K562 (cell line): ENCODE results near the gene HOXC10. TPM values are rescaled to one million over a fixed set of nuclear protein-coding genes. Genes with fewer than 3 reads are reported as not detected.

Experiments used
- ATF7 ChIP-seq: fragments of 450-650 bp; IDR thresholded peaks from 2 replicates; pipeline ENCODE4 v1.7.1; 2014; ENCODE audit warnings: mild to moderate bottlenecking, moderate library complexity
- BRD4 ChIP-seq: fragments of 200-600 bp; sonication (generic); IDR thresholded peaks from 2 replicates; pipeline ENCODE4 v1.6.1; 2017; ENCODE audit warnings: inconsistent platforms
- COPS2 ChIP-seq: fragments of 450-650 bp; conservative IDR thresholded peaks from 2 replicates; pipeline ENCODE4 v1.6.1; 2016; ENCODE audit warnings: mild to moderate bottlenecking, moderate library complexity
- DPF2 ChIP-seq: fragments of 450-650 bp; IDR thresholded peaks from 2 replicates; pipeline ENCODE4 v1.6.1; 2016
- FOXK2 ChIP-seq, 2 experiments: fragments of 450-650 bp; IDR thresholded peaks in 1 of 2; conservative IDR thresholded peaks in 1 of 2; 2 replicates each; pipeline ENCODE4 v1.6.1; 2016; ENCODE audit warnings: low read depth in 2 of 2, mild to moderate bottlenecking in 1 of 2
- HDAC1 ChIP-seq, 2 experiments: fragments of 450-650 bp; IDR thresholded peaks; 2 replicates each; pipeline ENCODE4 v1.6.1; 2016 to 2017; ENCODE audit warnings: inconsistent platforms in 1 of 2, mild to moderate bottlenecking in 1 of 2, moderate library complexity in 1 of 2
- HNRNPK ChIP-seq: fragments of 200-400 bp; formaldehyde crosslinking; IDR thresholded peaks from one replicate; pipeline ENCODE4 v1.6.1; 2018; ENCODE audit warnings: mild to moderate bottlenecking, low read depth, low read length; ENCODE audit not compliant: poor library complexity, severe bottlenecking
- IRF1 ChIP-seq: sonication (generic); formaldehyde crosslinking; IDR thresholded peaks from 2 replicates; pipeline ENCODE4 v1.8.0; 2022; ENCODE audit warnings: missing genetic modification reagents, mild to moderate bottlenecking, borderline replicate concordance
- KDM1A ChIP-seq, 2 experiments: fragments of 450-650 bp; IDR thresholded peaks; 2 replicates each; pipeline ENCODE4 v1.6.1; 2016; ENCODE audit warnings: mild to moderate bottlenecking in 2 of 2
- NR2C2 ChIP-seq, 2 experiments: fragments of 200-800 bp in 1 of 2; sonication (Bioruptor generic) in 1 of 2; sonication (generic) in 1 of 2; formaldehyde crosslinking in 1 of 2; IDR thresholded peaks; 2 replicates each; pipeline versions ENCODE4 v1.6.1 to v1.8.0; 2016 to 2022; ENCODE audit warnings: mild to moderate bottlenecking in 1 of 2, missing compliant biosample characterization in 1 of 2, missing genetic modification characterization in 1 of 2, missing genetic modification reagents in 1 of 2
- PHF21A ChIP-seq: fragments of 450-650 bp; IDR thresholded peaks from 2 replicates; pipeline ENCODE4 v1.6.1; 2017; ENCODE audit warnings: low read depth, borderline replicate concordance
- TRIM24 ChIP-seq, 2 experiments: fragments of 450-650 bp; IDR thresholded peaks; 2 replicates each; pipeline ENCODE4 v1.6.1; 2016
- ZC3H11A ChIP-seq: IDR thresholded peaks from 2 replicates; pipeline ENCODE4 v1.6.1; 2012; ENCODE audit warnings: low read depth, low read length, improper control_type of control experiment
- polyA plus RNA-seq, 8 experiments: library from polyadenylated mRNA; depleted of rRNA in 4 of 8; stranded (reverse) in 5 of 8; unstranded in 3 of 8; fragments of >200 nt; fragmentation: Nextera tagmentation in 2 of 8; fragmentation: Illumina TruSeq in 1 of 8; extraction: Ambion mirVana in 2 of 8; extraction: Trizol in 1 of 8; gene quantifications; 2 replicates each; pipeline versions ENCODE4 v1.2.1 to v1.2.3, GENCODE V29; 2011 to 2014; ENCODE audit warnings: inconsistent platforms in 1 of 8, missing spikeins in 1 of 8
- total RNA-seq, 7 experiments: library from RNA; depleted of rRNA in 6 of 7; stranded (reverse); fragments of >200 nt in 6 of 7; fragmentation: Illumina TruSeq in 2 of 7; extraction: Trizol in 2 of 7; gene quantifications; 2 replicates each; pipeline versions ENCODE4 v1.2.1 to v1.2.3, GENCODE V29; 2011 to 2021; ENCODE audit warnings: low replicate concordance in 1 of 7
- TF ChIP-seq, protein P1 (sequence below): fragments of 250-450 bp; sonication (Bioruptor Pico); IDR thresholded peaks from 2 replicates; pipeline ENCODE4 v1.5.0; 2021; ENCODE audit warnings: mild to moderate bottlenecking, moderate library complexity
- TF ChIP-seq, protein P2 (sequence below): fragments of 450-650 bp; IDR thresholded peaks from 2 replicates; pipeline ENCODE4 v1.6.1; 2018; ENCODE audit warnings: mild to moderate bottlenecking, low read depth; ENCODE audit not compliant: partially characterized antibody
- TF ChIP-seq, protein P3 (sequence below): fragments of 250-450 bp; sonication (Bioruptor Pico); IDR thresholded peaks from 2 replicates; pipeline ENCODE4 v1.4.0; 2020
- TF ChIP-seq, protein P4 (sequence below): fragments of 450-650 bp; formaldehyde crosslinking; IDR thresholded peaks from 2 replicates; pipeline ENCODE4 v1.4.0; 2020; ENCODE audit warnings: mild to moderate bottlenecking, mixed read lengths

Gene HOXC10
- total and polyA plus RNA-seq, 9 of the 15 experiments (the other 6 are each of a cell fraction or from before 2014, with no cell fraction given): 0.13 to 0.77 (median 0.35) TPM; not detected in 2

DNA sequence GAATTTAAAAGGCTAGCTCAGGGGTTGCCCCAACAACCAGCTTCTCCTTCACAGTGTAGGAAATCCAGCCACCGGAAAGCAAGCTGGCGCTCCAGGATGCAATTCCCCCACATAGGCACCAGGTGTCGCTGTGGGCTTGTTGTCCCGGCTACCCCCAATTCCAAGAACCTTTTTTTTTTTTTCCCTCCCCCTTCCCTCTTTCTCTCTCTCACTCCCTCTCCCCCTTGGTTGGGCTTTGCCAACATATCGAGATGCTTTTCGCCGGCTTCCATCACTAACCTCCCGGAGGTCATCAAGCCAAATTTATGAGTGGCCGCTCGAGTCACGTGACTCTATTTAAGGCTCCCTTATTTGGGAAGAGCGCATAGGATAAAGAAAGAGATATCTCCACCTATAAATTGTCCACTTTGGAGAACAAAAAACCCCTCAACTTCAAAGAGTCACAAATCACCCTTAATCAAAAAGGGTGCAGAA, 47.7 kb downstream of the HOXC10 start, which contains the start of gene HOXC5 (continued):
- TF ChIP-seq, protein P1, sequence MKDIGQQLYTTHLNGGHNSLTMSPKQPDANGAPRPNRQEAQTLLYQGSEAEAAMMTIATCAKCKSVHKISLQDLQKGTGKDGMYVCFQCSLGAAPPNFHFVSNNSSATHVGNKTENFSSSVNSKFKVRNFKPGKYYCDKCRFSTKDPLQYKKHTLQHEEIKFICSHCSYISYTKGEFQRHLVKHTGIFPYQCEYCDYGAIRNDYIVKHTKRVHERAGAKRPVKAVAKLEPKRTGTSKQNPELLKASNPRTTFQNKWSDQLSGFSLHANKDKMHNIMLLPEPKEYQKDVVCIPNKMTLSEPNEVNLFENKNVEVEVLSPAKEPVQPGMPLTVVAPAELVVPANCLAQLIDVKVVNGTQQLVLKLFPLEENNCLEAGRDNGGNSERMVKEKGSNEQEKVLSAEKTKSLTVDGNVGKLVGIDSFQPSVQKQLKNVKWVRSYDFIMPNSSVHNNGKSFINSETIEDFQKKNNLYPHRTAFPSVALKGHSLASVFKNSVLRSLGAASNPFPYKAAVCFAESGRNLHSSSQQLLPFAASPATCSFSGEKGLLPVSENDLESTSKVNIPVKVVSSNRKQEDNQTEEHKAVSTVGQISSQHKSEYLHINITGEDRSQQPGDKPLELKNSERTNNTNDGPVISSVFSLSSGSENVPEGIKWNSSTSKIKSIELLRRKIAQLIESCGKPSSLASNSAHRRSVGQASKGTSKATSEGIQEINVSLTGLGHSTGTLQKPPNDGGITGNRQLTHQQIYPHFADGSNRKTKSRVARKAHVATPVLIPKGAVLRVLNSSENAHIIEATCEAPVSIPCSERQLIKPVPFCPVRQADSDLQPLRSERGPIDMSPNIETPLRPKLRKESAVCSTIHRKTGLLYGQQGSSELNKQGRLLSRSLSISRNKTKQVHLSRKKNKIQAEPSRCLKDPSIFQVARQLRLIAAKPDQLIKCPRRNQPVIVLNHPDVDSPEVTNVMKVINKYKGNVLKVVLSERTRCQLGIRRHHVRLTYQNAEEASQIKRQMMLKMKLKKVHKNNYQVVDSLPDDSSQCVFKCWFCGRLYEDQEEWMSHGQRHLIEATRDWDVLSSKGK (CRISPR knock-in tag): no peak
- TF ChIP-seq TRIM24 (IDR thresholded peaks at IDR 0.05) (peak; percentile 43 to 47; a peak in 2 of 4 replicates), FOXK2 (conservative IDR thresholded peaks at IDR 0.05 in 1 of 2, IDR thresholded peaks at IDR 0.05 in 1 of 2; ENCODE audit: low read depth in 2 of 2) (peak; percentile 60 to 77; a peak in 3 of 4 replicates), BRD4 (no peak), DPF2 (0 out of 2 replicates have a peak, but pooled peaks have one; percentile 35), NR2C2 (CRISPR knock-in tag; IDR thresholded peaks at IDR 0.05) (no peak), NR2C2 (tag; IDR thresholded peaks at IDR 0.05) (no peak), PHF21A (0 out of 2 replicates have a peak, but pooled peaks have one; percentile 29), HDAC1 (IDR thresholded peaks at IDR 0.05) (no peak), COPS2 (no peak), KDM1A (IDR thresholded peaks at IDR 0.05) (peak in 1 of 2 experiments; percentile 87; a peak in 2 of 4 replicates), HNRNPK (peak; percentile 28), ATF7 (no peak), IRF1 (no peak), ZC3H11A (no peak)
- TF ChIP-seq, protein P2, sequence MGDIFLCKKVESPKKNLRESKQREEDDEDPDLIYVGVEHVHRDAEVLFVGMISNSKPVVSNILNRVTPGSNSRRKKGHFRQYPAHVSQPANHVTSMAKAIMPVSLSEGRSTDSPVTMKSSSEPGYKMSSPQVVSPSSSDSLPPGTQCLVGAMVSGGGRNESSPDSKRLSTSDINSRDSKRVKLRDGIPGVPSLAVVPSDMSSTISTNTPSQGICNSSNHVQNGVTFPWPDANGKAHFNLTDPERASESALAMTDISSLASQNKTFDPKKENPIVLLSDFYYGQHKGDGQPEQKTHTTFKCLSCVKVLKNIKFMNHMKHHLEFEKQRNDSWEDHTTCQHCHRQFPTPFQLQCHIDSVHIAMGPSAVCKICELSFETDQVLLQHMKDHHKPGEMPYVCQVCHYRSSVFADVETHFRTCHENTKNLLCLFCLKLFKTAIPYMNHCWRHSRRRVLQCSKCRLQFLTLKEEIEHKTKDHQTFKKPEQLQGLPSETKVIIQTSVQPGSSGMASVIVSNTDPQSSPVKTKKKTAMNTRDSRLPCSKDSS: no peak
- TF ChIP-seq, protein P3, sequence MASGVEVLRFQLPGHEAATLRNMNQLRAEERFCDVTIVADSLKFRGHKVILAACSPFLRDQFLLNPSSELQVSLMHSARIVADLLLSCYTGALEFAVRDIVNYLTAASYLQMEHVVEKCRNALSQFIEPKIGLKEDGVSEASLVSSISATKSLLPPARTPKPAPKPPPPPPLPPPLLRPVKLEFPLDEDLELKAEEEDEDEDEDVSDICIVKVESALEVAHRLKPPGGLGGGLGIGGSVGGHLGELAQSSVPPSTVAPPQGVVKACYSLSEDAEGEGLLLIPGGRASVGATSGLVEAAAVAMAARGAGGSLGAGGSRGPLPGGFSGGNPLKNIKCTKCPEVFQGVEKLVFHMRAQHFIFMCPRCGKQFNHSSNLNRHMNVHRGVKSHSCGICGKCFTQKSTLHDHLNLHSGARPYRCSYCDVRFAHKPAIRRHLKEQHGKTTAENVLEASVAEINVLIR: no peak
- TF ChIP-seq, protein P4, sequence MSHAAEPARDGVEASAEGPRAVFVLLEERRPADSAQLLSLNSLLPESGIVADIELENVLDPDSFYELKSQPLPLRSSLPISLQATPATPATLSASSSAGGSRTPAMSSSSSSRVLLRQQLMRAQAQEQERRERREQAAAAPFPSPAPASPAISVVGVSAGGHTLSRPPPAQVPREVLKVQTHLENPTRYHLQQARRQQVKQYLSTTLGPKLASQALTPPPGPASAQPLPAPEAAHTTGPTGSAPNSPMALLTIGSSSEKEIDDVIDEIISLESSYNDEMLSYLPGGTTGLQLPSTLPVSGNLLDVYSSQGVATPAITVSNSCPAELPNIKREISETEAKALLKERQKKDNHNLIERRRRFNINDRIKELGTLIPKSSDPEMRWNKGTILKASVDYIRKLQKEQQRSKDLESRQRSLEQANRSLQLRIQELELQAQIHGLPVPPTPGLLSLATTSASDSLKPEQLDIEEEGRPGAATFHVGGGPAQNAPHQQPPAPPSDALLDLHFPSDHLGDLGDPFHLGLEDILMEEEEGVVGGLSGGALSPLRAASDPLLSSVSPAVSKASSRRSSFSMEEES (CRISPR knock-in tag): peak; percentile 93
